Panc1 (cell line): Measurements from ENCODE around the gene USP15.

Experiments used
- POLR2AphosphoS5 ChIP-seq: IDR thresholded peaks from 2 replicates; pipeline ENCODE4 v1.6.1; 2012; ENCODE audit warnings: mild to moderate bottlenecking, low read depth, low read length, moderate library complexity
- TF ChIP-seq, protein P1 (sequence below), 2 experiments: IDR thresholded peaks; 2 replicates each; pipeline ENCODE4 v1.6.1; 2011 to 2012; ENCODE audit warnings: low read depth in 2 of 2, control low read depth in 1 of 2, low read length in 1 of 2, mild to moderate bottlenecking in 1 of 2, moderate library complexity in 1 of 2; ENCODE audit not compliant: insufficient read depth in 1 of 2

DNA sequence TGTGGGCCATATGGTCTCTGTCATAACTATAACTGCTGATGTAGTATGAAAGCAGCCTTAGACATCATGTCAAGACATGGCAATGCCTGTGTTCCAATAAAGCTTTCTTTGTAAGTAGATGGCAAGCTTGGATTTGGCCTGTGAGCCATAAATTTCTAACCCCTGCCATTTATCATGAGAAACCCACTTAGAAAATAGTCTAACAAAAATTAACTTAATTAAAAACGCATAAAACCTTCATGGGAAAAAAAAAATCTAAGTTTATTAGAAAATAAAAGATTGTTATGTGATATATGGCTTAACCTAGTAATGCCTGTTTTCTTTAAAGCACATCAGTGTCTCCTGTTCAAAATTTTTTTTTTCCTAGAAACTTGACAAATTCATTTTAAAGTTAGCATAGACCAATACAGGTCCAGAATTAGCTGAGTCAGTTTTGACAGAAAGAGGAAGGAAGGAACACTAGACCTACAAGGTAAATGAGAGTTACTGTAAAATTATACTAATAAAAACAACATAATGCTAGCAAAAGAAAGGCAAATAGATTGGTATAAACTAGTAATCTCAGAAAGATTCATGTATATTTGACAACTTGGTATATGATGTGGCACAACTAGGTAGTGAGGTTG lies 68.2 kb downstream of the USP15 start:
- TF ChIP-seq, protein P1, sequence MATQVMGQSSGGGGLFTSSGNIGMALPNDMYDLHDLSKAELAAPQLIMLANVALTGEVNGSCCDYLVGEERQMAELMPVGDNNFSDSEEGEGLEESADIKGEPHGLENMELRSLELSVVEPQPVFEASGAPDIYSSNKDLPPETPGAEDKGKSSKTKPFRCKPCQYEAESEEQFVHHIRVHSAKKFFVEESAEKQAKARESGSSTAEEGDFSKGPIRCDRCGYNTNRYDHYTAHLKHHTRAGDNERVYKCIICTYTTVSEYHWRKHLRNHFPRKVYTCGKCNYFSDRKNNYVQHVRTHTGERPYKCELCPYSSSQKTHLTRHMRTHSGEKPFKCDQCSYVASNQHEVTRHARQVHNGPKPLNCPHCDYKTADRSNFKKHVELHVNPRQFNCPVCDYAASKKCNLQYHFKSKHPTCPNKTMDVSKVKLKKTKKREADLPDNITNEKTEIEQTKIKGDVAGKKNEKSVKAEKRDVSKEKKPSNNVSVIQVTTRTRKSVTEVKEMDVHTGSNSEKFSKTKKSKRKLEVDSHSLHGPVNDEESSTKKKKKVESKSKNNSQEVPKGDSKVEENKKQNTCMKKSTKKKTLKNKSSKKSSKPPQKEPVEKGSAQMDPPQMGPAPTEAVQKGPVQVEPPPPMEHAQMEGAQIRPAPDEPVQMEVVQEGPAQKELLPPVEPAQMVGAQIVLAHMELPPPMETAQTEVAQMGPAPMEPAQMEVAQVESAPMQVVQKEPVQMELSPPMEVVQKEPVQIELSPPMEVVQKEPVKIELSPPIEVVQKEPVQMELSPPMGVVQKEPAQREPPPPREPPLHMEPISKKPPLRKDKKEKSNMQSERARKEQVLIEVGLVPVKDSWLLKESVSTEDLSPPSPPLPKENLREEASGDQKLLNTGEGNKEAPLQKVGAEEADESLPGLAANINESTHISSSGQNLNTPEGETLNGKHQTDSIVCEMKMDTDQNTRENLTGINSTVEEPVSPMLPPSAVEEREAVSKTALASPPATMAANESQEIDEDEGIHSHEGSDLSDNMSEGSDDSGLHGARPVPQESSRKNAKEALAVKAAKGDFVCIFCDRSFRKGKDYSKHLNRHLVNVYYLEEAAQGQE (IDR thresholded peaks at IDR 0.05; ENCODE audit: insufficient read depth in 1 of 2, low read depth in 2 of 2, low read length in 1 of 2), result no peak
- TF ChIP-seq POLR2AphosphoS5, result no peak
